A673 (cell line): ENCODE measurements around the gene B9D2. TPM values are rescaled to one million over a fixed set of nuclear protein-coding genes. Genes with fewer than 3 reads are reported as not detected.

ENCODE experiments used
- BruUV-seq: library from RNA; stranded (reverse); fragments of 400-500 nt; replicated peaks from 2 replicates; lab custom pipeline; 2021; lab: Mats Ljungman, UMichigan
- CTCF ChIA-PET: fragments of 300-600 bp; sonication (Branson Sonifier 250); formaldehyde crosslinking; loops from one replicate; lab custom pipeline; 2022; ENCODE audit warnings: antibody characterized with exemption; lab: Charles Lee
- POLR2A ChIA-PET: fragments of 300-600 bp; sonication (Branson Sonifier 250); formaldehyde crosslinking; loops from one replicate; lab custom pipeline; 2022; ENCODE audit warnings: antibody characterized with exemption; ENCODE audit not compliant: low non-redundant PET; lab: Charles Lee
- DNase-seq: peaks from one replicate; pipeline ENCODE4 v3.0.0-alpha.2; 2015; ENCODE audit warnings: low spot score
- H3K27ac ChIP-seq: fragments of 200-600 bp; sonication (generic); 2 replicates; pipeline ENCODE4 v1.5.1; 2016; ENCODE audit warnings: mixed run types, low read depth, mild to moderate bottlenecking, mixed read lengths, antibody characterized with exemption, low read length; ENCODE audit not compliant: poor library complexity, severe bottlenecking
- H3K27me3 ChIP-seq: fragments of 200-600 bp; sonication (generic); replicated peaks from 2 replicates; pipeline ENCODE4 v1.6.1; 2017; ENCODE audit warnings: mixed run types, low read depth, mild to moderate bottlenecking, mixed read lengths, antibody characterized with exemption, low read length; ENCODE audit not compliant: insufficient read depth, poor library complexity
- H3K36me3 ChIP-seq: fragments of 200-600 bp; sonication (generic); 2 replicates; pipeline ENCODE4 v1.6.1; 2016; ENCODE audit warnings: mixed run types, mild to moderate bottlenecking, mixed read lengths, antibody characterized with exemption, low read length; ENCODE audit not compliant: insufficient read depth, poor library complexity, severe bottlenecking
- H3K4me1 ChIP-seq: fragments of 200-600 bp; sonication (generic); 2 replicates; pipeline ENCODE4 v1.6.1; 2017; ENCODE audit warnings: mixed run types, mild to moderate bottlenecking, mixed read lengths, antibody characterized with exemption, low read length; ENCODE audit not compliant: insufficient read depth, poor library complexity, severe bottlenecking
- H3K4me3 ChIP-seq: fragments of 200-600 bp; sonication (generic); 2 replicates; pipeline ENCODE4 v1.5.1; 2016; ENCODE audit warnings: low read depth, mixed run types, mild to moderate bottlenecking, mixed read lengths, low read length; ENCODE audit not compliant: poor library complexity, severe bottlenecking
- H3K9me3 ChIP-seq: fragments of 200-600 bp; sonication (generic); 2 replicates; pipeline ENCODE4 v1.6.1; 2016; ENCODE audit warnings: mixed run types, low read depth, mild to moderate bottlenecking, mixed read lengths, antibody characterized with exemption, low read length; ENCODE audit not compliant: poor library complexity, severe bottlenecking
- EZH2 ChIP-seq: fragments of 200-600 bp; sonication (generic); IDR thresholded peaks from 2 replicates; pipeline ENCODE4 v1.6.1; 2017; ENCODE audit warnings: borderline replicate concordance, low read depth, mild to moderate bottlenecking, mixed read lengths, antibody characterized with exemption, low read length; ENCODE audit not compliant: poor library complexity, severe bottlenecking
- intact Hi-C: fragments of 100-400 bp; cut with micrococcal nuclease; formaldehyde crosslinking; loops from one replicate; pipeline ENCODE4 v1.10.0; 2022; ENCODE audit not compliant: unreplicated experiment
- total RNA-seq: library from RNA; stranded (reverse); gene quantifications from 2 replicates; pipeline ENCODE4 v1.2.3, GENCODE V29; 2021
- TF ChIP-seq, protein P1 (sequence below): fragments of 300-800, 200-600 bp; sonication (generic); conservative IDR thresholded peaks from 2 replicates; pipeline ENCODE4 v1.5.1; 2017; ENCODE audit warnings: low read depth, mild to moderate bottlenecking, antibody characterized with exemption, low read length, moderate library complexity, mixed read lengths

The B9D2 gene
- total RNA-seq, 1 experiment from 2014 or later, result 10.7 TPM

GRCh38 chr19:41403181-41403970, 39.4 kb upstream of the B9D2 start:
- BruUV-seq, result no TSS peak
- CTCF ChIA-PET, result no interaction called here
- no peak for TF ChIP-seq EZH2
- TF ChIP-seq, protein P1, sequence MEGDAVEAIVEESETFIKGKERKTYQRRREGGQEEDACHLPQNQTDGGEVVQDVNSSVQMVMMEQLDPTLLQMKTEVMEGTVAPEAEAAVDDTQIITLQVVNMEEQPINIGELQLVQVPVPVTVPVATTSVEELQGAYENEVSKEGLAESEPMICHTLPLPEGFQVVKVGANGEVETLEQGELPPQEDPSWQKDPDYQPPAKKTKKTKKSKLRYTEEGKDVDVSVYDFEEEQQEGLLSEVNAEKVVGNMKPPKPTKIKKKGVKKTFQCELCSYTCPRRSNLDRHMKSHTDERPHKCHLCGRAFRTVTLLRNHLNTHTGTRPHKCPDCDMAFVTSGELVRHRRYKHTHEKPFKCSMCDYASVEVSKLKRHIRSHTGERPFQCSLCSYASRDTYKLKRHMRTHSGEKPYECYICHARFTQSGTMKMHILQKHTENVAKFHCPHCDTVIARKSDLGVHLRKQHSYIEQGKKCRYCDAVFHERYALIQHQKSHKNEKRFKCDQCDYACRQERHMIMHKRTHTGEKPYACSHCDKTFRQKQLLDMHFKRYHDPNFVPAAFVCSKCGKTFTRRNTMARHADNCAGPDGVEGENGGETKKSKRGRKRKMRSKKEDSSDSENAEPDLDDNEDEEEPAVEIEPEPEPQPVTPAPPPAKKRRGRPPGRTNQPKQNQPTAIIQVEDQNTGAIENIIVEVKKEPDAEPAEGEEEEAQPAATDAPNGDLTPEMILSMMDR, result no peak

GRCh38 chr19:41402010-41402409, 38.1 kb upstream of the B9D2 start:
- no peak for DNase-seq
- TF ChIP-seq EZH2, result no peak
- TF ChIP-seq, protein P1, result no peak
- Histone ChIP-seq H3K27me3 (no peaks in the 10 kb centered on the region), H3K27ac (no peak overlapping the region), H3K36me3 (no peaks in the 10 kb centered on the region), H3K4me1 (peaks cover 10% of the 10 kb centered on the region), H3K4me3 (no peak overlapping the region), H3K9me3 (no peaks in the 10 kb centered on the region)
- POLR2A ChIA-PET, result interaction anchor here (0.5 kb wide), 1 partner anchor 47 kb away, joined by 3 read pairs; no protein-coding TSS in a partner anchor
- intact Hi-C loops, result no loop called here
- BruUV-seq, result no TSS peak
- CTCF ChIA-PET, result no interaction called here

More at GRCh38 chr19:41403181-41403970, 39.4 kb upstream of the B9D2 start:
- no peaks in the 10 kb centered on the region for H3K9me3 ChIP-seq
- H3K27me3 ChIP-seq, result no peaks in the 10 kb centered on the region
- no peak overlapping the region for H3K4me3 ChIP-seq
- no peak overlapping the region for H3K27ac ChIP-seq
- intact Hi-C loops, result no loop called here
- no peaks in the 10 kb centered on the region for H3K36me3 ChIP-seq
- peaks cover 10% of the 10 kb centered on the region for H3K4me1 ChIP-seq
- POLR2A ChIA-PET, result no interaction called here
- no peak for DNase-seq

DNA sequence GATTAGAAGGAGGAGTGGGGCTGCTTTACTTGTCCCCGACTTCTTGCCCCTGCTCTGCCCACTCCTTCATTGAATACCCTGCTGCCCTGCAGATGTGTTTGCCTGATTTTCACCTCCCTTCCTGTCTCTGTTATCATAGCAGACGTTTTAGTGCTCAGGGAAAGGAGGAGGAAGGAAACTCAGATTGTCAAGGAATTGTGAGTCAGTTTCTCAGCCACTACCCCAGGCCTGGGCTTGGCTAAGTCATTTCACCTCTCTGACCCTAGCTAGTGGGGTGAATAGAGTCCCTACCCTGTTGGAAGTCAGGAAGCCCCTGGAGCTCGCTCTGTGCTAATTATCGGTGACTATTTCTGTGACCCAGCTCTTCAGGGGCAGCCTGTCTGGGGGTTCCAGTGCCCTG, 37.5 kb upstream of the B9D2 start:
- TF ChIP-seq EZH2, result no peak
- TF ChIP-seq, protein P1, result no peak
- CTCF ChIA-PET, result no interaction called here
- Histone ChIP-seq H3K36me3 (no peaks in the 10 kb centered on the region), H3K27me3 (no peaks in the 10 kb centered on the region), H3K4me3 (no peak overlapping the region), H3K9me3 (no peaks in the 10 kb centered on the region), H3K27ac (no peak overlapping the region), H3K4me1 (peaks cover 10% of the 10 kb centered on the region)
- POLR2A ChIA-PET, result no interaction called here
- intact Hi-C loops, result no loop called here
- no TSS peak for BruUV-seq
- no peak for DNase-seq
